NCI-H187 treated with DMSO at 0.1 percent for 48 hours (cell line): ENCODE data around the gene ECSIT.

Source experiments
- DNase-seq: peaks from one replicate; lab custom pipeline; 2025; lab: John Stamatoyannopoulos, UW

The ECSIT gene

GRCh38 chr19:11549386-11549953 lies 20.5 kb upstream of the ECSIT start:
- no peak for DNase-seq

GRCh38 chr19:11547929-11548700 lies 19.2 kb upstream of the ECSIT start:
- no peak for DNase-seq

- DNase-seq = no peak
These were observed 12.3 kb upstream of the ECSIT start for GRCh38 chr19:11541238-11541637.

GRCh38 chr19:11540645-11541044 lies 11.7 kb upstream of the ECSIT start:
- no peak for DNase-seq

DNA sequence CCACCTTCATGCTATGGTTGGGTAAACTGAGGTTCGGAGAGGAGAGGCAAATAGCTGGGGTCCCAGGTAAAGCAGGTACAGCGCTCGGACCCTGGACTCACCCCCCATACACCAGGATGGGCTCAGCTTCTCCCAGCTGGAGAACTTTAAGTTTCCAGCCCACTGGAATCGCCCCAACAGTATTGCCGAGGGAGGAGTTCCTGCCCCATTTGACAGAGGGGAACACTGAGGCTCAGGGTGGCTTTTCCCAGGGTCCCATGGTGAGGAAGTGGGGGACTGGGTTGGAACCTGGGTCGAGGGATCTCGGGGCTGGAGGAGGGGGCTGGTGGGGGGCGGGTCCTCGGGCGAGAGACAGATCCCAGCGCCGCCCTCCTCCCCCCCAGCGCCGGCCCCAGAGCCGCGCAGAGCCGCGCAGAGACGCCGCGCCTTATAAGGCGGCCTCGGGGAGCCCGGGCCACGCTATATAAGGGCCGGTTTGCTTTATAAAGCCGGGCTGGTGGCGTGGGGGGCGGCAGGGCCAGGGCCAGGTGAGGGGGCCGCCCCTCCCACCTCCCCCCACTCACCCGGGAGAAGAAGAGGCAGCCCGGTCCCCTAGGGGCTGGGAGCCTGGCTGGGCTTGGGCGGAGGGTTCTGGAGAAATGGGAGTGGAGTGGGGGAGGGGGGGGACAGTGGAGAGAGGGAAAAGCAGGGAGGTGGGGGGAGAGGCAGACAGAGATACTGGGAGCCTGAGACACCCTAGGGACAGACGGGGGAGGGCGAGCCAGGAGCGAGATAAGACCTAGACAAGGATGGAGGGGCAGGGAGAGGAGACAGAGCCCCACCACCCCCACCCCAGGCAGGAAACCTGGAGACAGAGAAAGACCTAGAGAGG lies 10.8 kb upstream of the ECSIT start:
- no peak for DNase-seq

- no peak for DNase-seq
These were observed 9.5 kb upstream of the ECSIT start, which contains the start of gene CNN1 for GRCh38 chr19:11538232-11539036. Gene CNN1, plus strand, starts transcription at chr19:11538851. Its CDS starts 77 bp downstream, at chr19:11538928.

DNA sequence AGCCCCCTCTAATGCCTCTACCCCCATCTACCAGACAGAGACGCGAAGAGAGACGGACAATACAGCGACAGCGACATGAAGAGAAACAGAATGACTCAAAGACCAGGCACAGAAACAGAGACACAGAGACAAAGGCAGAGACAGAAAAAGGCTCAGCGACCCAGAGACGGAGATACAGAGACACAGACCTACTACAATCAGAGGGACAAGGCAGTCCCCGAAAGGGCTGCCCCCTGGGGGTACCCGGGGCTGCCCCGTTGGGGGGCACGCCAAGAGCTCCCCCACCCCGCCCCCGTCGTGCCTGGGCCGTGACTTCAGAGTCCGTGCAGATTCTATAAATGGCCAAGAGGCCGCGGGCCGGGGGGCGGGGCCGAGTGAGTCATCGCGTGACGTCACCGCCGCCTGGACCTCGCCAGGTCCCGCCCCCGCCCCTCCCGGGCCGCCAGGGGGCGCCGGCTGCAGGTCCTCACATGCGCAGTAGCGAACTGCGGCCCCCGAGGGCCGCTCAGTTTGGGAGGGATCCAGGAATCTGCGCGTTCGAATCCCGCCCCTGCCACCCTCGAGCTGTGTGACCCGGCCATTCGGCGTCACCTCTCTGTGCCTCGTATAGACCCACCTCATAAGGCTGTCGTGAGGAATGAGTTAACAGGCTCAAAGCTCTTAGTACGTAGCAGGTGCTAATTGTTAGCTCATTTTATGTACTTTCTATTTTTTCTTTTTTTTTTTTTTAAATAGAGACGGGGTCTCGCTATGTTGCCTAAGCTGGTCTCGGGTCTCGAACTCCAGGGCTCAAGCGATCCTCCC lies 7.1 kb upstream of the ECSIT start:
- DNase-seq = no peak

DNA sequence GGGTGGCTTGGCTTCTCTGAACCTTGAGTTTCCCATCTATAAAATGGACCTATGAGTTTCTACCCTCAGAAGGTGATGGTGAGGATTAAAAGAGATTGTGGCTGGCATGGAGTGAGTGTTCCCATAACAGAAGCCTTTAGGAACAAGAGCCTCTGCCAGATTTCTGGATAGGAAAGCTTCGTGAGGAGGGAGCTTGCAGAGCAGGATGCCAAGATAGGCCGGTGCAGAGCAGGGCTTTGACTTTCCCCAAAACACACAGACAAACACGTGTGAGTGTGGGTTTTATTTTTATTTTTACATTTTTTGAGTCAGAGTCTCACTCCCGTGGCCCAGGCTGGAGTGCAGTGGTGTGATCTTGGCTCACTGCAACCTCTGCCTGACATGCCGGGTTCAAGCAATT lies 6.0 kb upstream of the ECSIT start:
- DNase-seq = no peak

DNA sequence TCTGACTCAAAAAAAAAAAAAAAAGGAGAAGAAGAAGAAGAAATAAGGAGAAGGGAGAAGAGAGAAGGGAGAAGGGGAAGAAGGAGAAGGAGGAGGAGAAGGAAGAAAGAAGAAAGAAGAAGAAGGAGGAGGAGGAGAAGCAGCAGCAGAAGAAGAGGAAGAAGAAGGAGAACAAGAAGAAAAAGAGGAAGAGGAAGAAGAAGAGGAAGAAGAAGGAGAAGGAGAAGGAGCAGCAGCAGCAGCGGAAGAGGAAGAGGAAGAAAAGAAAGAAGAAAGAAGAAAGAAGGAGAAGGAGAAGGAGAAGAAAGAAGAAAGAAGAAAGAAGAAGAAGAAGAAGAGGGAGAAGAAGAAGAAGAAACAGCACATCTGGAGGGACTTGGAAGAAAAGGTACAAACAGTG lies 5.6 kb upstream of the ECSIT start:
- no peak for DNase-seq

DNA sequence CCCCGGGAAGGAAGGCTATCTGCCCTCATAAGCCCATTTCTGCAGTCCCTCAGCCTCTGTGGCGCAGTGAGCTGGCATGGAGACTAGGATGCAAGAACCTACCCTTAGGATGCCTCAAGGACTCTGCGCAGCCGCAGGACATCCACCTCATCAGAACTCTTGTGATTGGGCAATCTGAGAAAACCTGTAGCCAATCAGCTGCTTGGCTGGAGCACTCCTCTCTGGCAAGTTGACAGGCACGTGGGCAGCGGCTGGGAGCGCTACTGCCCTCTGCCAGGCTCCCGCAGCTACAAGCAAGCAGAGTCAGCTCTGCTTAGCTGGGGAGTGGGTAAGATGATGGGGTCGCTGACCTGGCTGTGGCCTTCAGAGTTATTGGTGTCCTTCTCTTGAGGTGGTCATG lies 1.5 kb upstream of the ECSIT start:
- DNase-seq = no peak

DNA sequence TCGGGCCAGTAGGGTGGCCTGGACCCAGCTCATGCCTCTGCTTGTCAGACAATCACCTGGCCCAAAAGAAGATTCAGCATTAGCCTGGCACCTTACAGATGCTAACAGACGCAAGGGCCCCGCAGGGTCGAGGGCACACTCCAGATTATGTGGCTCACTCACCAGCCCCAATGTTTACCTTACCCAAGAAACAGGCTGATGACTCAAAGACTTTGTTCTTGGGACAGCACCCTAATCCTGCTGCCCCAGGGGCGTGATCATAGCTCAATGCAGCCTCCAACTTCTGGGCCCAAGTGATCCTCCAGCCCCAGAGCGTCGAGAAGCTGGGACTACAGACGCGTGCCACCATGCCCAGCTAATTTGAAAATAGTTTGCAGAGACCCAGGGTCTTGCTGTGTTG lies 9.8 kb downstream of the ECSIT start:
- no peak for DNase-seq

GRCh38 chr19:11513946-11514345 lies 15.0 kb downstream of the ECSIT start:
- no peak for DNase-seq

- no peak for DNase-seq
These were observed 18.5 kb downstream of the ECSIT start for GRCh38 chr19:11510444-11510843.

GRCh38 chr19:11507370-11508078 lies 21.4 kb downstream of the ECSIT start:
- no peak for DNase-seq

- no peak for DNase-seq
These were observed 22.0 kb downstream of the ECSIT start for GRCh38 chr19:11506967-11507366.

DNA sequence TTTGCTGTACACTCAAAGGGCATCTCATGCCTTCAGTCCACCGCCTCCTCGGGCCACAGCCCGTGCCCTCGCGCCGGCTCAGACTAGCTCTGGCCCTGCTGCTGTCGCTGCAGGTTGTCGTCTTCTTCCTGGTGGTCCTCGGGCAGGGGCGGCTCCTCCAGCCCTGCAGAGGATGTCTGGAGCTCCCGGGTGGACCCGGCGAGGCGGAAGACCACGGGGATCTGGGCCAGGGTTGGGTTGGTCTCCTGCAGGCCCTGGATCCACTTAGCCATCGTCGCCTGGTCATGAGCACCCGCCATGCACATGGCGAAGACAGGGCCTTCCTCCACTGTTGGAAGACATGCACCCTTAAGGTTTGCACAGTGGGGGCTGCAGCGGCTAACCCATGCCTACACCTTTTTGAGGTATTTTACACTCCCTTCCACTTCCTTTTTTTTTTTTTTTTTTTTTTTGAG lies 22.8 kb downstream of the ECSIT start:
- no peak for DNase-seq

GRCh38 chr19:11505504-11506100 lies 23.3 kb downstream of the ECSIT start, which contains the start of gene ZNF653:
Gene ZNF653, minus strand, starts transcription at chr19:11505839. Its CDS starts 53 bp downstream, at chr19:11505786.
- DNase-seq = peak; percentile 32

- peak; percentile 55 for DNase-seq
These were observed 23.9 kb downstream of the ECSIT start for GRCh38 chr19:11505032-11505503.

GRCh38 chr19:11504502-11505031 lies 24.4 kb downstream of the ECSIT start:
- no peak for DNase-seq
